Activated CD4-positive, alpha-beta T cell treated with anti-CD3 and anti-CD28 coated beads, Interleukin-10, Interleukin-2, amounts not matched to agents 100 ng/mL and 50 ng/mL, durations not matched to agents 16 hours and 8 hours (primary cell): ENCODE results near the gene NR1D2.
"Not testable (repeated sequence)": the region's sequence is repeated elsewhere in the genome, so short reads cannot be mapped to it uniquely, and the experiment has no call there.

Experiments used
- DNase-seq: peaks from one replicate; pipeline ENCODE4 v3.0.0-alpha.2; 2020

The NR1D2 gene

GRCh38 chr3:23968463-23969184 is 23.5 kb downstream of the NR1D2 start:
- DNase-seq: no peak

GRCh38 chr3:23969393-23969792 is 24.3 kb downstream of the NR1D2 start:
- no peak for DNase-seq

GRCh38 chr3:23971684-23972083 is 26.6 kb downstream of the NR1D2 start:
- no peak for DNase-seq

DNA sequence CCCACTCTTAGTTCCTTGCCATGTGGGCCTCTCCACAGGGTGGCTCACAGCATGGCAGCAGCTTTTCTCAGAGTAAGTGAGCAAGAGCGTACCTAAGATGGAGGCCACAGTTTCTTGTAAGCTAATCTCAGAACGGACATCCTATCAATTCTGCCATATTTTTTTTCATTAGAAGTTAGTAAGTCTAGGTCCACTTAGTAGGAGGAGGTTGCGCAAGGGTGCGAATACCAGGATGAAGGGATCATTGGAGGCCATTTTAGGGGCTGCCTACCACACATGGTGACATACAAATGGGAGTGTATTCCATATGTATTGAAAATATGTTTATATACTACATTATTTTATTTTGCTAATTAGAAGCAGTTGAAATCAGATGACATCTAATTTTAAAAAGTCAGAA is 31.5 kb downstream of the NR1D2 start:
- no peak for DNase-seq

GRCh38 chr3:23979569-23979968 is 34.5 kb downstream of the NR1D2 start:
- DNase-seq: no peak

GRCh38 chr3:23981136-23981535 is 36.0 kb downstream of the NR1D2 start:
- no peak for DNase-seq

DNA sequence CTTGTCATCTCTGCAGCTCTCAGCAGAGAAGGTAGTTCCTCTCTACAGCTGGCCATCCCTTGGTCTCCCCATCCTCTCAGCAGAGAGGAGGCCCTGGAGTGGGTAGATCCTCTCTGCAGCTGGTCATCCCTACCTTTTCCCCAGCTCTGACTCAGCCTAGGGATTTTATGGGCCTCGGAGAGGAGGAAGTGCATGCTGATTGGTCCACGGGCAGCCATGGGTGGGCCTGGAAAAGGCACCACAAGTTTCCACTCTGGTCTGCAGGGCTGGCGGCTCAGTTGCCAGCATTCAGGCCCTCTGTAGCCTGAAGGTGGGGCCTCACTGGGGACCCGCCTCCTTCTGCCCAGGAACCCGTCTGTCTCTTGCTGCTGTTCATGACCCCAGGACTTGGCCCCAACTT is 36.9 kb downstream of the NR1D2 start:
- no peak for DNase-seq

- no peak for DNase-seq
These were observed 39.8 kb downstream of the NR1D2 start for GRCh38 chr3:23984934-23985333.

DNA sequence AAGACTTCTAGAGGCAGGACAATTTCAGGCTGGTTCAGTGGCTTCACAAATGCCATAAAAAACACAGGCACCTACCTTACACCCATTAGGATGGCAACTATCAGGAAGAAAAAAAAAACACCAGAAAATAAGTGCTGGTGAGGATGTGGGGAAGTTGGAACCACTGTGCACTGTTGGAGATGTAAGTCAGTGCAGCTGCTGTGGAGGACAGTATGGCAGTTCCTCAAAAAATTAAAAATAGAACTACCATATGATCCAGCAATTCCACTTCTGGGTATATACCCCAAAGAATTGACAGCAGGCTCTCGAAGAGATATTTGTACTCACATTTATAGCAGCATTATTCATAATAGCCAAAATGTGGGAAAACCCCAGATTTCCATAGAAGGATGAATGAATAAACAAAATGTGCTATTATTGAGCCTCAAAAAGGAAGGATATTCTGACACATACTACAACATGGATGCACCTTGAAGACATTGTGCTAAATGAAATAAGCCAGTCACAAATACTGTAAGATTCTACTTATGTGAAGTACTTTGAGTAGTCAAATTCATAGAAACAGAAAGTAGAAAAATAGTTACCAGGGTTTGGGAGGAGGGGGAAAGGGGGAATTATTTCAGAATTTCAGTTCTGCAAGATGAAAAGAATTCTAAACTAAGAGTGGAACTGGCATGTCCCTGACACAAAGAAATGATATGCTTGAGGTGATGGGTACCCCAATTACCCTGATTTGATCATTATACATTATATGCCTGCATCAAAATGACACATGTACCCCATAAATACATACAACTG is 40.9 kb downstream of the NR1D2 start:
- DNase-seq: no peak

- no peak for DNase-seq
These were observed 42.3 kb downstream of the NR1D2 start for GRCh38 chr3:23987356-23987755.

DNA sequence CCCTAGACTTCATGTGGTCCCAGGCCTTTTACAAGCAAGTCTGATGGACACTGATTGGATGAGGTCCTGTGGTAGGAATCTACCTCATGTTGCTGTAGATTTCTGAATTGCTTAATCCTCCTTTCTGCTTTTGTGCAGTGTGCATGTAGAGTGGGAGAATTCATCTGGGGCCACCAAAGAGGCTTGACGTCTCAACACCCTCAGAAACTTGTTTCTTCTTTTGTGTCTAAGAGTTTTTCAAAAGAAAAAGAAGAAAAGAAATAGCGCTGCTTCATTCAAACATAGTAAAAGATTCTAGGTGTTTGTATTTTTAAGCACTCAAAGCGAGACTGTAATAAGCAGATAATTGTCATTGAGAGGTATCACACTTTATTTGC is 46.2 kb downstream of the NR1D2 start:
- DNase-seq: no peak

GRCh38 chr3:23991683-23992628 is 46.9 kb downstream of the NR1D2 start:
- DNase-seq: no peak

DNA sequence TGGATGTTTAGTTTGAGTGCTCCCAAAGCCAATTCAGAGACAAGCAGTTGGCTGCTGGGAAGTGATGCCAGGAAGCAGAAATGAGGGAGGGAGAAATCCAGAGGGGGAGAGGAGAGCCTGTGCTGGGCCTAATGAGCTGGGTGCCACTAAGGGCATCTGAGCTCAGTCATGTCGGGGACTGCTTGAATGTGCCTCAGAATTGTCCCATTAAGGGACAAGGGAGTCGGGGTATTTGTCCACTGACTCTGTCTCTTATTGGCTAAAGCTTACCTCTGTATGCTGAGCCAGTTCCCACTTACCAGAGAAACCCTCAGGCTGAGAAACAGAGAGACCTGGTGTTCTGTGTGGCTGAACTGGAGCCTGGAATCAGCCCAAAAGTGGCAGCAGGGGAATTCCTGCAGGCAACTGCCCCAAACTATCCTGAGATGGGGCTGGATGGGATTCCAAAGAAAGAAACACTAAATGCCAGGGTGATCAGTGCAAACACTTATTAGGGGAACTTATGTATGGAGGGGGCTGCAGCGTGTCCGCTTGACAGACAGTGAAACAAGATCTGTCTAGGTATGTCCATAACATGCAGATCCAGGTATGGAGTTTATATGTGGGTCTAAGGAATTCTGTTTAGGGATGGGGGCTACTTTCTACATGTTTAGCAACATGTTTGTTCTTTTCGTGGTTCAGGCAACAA is 48.6 kb downstream of the NR1D2 start:
- no peak for DNase-seq

DNA sequence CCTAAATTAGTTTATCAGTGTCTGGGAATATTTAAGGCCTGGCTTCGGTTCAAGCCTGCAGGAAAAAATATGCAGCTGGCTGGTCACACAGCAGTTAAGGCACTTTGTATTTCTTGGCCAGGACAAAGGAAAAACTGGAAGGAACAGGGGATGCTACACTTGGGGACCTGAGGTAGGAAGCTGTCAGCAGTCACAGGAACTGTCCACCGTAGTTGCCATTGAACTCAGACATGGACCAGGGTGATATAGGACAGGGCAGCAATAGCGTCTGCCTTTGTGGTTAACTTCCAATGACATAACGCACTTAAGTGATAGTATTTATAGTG is 49.1 kb downstream of the NR1D2 start:
- no peak for DNase-seq

DNA sequence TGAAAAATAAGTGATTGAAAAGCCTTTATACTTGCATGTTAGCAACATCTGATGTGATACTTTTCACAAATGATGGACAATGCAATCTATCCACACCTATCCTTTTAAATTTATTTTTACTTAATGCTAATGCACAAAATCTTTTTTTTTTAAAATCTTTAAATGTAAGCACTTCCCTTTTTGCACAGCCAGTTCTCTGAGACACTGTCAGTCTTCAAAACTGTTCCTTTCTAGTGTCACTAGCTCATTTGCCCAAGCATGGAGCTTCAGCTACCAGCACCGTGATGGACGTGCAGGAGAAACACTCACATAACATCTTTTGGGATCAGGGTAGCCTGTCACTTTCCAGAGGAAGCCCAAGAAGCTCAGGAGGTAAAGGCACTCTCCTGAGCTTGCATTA is 50.1 kb downstream of the NR1D2 start:
- DNase-seq: no peak

- DNase-seq: no peak
These were observed 51.0 kb downstream of the NR1D2 start for GRCh38 chr3:23996095-23996524.

DNA sequence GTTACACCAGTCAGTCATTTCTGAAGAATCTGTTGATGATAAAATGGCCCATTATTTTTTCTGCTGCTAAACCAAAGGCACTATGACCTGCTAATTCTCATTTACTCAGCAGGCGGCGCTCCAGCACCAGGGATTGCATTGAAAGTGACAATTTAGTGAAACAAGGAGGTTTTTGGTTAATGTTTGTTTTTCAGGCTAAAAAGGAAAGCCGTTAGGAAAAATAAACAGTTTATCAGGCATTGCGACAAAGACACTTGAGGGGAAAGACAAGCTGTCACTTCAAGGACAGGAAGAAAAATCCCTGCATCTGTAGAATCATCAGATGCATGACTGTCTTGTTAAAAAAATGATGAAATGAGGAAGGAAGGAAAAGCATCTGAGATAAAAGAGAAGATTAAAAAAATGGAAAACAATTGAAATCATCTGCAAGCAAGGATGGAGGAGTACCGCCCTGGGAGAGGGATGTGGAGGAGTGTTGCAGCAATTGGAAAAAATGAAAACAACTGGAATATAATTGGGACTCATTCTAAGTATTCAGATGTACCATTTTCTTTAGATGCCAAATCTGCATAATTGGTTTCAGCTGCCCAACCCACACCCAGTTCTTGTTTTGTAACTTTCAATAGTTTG is 54.0 kb downstream of the NR1D2 start:
- peak; percentile 71 for DNase-seq

GRCh38 chr3:24002129-24002528 is 57.0 kb downstream of the NR1D2 start:
- no peak for DNase-seq

GRCh38 chr3:24003466-24003865 is 58.4 kb downstream of the NR1D2 start:
- DNase-seq: no peak

DNA sequence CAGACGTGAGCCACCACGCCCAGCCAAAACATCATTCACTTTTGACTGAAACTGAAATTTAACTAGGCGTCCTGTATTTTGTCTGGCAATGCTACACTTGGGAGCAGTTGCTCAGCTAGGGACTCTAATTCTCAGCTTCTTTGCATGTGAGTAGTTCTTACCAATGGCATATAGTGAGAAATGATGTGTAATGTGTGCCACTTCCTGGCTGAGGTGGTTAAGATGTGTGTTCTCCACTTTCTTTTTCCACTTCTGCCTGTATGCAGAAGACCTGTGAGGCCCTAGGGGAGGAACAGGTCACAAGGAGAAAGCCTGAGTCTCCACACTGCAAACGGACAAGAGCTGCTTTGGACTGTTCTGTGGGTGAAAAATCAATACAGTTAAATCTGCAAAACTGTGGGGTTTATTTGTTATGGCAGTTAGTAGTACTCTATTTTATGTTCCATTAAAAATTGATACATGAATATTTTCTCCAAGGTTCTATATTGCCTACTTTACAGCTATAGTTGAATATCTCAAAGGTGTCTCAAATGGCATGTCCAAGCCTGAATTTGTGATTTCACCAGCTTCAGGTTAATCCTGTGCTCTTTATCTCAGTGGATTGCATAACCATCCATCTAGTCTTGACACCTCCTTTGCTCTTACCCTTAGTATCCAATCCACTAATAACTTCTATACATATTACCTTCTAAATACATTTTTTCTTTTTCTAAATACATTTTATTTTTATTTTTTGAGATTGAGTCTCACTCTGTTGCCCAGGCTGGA is 59.3 kb downstream of the NR1D2 start:
- peak; percentile 80 for DNase-seq

- no peak for DNase-seq
These were observed 60.6 kb downstream of the NR1D2 start for GRCh38 chr3:24005669-24006068.

GRCh38 chr3:24010834-24011233 is 65.7 kb downstream of the NR1D2 start:
- DNase-seq: not testable (repeated sequence)
